HFFc6 (cell line): ENCODE data around the gene TJP2. TPM values are rescaled to one million over a fixed set of nuclear protein-coding genes. Genes with fewer than 3 reads are reported as not detected.
A peak's percentile ranks its signal among the peaks of the same experiment; 100 is the strongest.

ENCODE experiments used
- DNase-seq: peaks from one replicate; pipeline ENCODE4 v3.0.0-alpha.2; 2018
- H3K27ac Mint-ChIP-seq: 2 replicates; pipeline ENCODE4 v1.8.0; 2020; ENCODE audit warnings: mild to moderate bottlenecking, mixed read lengths
- H3K27me3 Mint-ChIP-seq: 2 replicates; pipeline ENCODE4 v1.8.0; 2021; ENCODE audit warnings: mild to moderate bottlenecking, moderate library complexity, mixed read lengths; ENCODE audit not compliant: insufficient read depth
- H3K36me3 Mint-ChIP-seq: 2 replicates; pipeline ENCODE4 v1.8.0; 2021; ENCODE audit warnings: low read depth, mixed read lengths
- H3K4me1 Mint-ChIP-seq: 2 replicates; pipeline ENCODE4 v1.8.0; 2020; ENCODE audit warnings: low read depth, mixed read lengths
- H3K4me3 Mint-ChIP-seq: 2 replicates; pipeline ENCODE4 v1.8.0; 2020; ENCODE audit warnings: mild to moderate bottlenecking, moderate library complexity, mixed read lengths
- H3K9me3 Mint-ChIP-seq: 2 replicates; pipeline ENCODE4 v1.8.0; 2020; ENCODE audit warnings: mild to moderate bottlenecking, mixed read lengths
- long read RNA-seq: library from polyadenylated mRNA; unstranded; transcript quantifications from one replicate; pipeline ENCODE4 v2.0.0, GENCODE V29; 2019
- total RNA-seq, 6 experiments: library from RNA; stranded (reverse); fragmentation: NEBNext Ultra II Directional; extraction: Animal tissue kit (Norgen Biotek cat#: 25700); gene quantifications; 2 replicates in 1 of 6; 3 replicates in 5 of 6; pipeline ENCODE4 v1.2.3, GENCODE V29; 2021
- TF ChIP-seq, protein P1 (sequence below): fragments of 200-600 bp; sonication (generic); IDR thresholded peaks from 2 replicates; pipeline ENCODE4 v1.5.0; 2021; ENCODE audit warnings: antibody characterized with exemption, mild to moderate bottlenecking

Gene TJP2
- 10 to 100 TPM; 25.3 to 50.4 (median 45.4) TPM for total RNA-seq
- long read RNA-seq, partial matches to known transcripts: 1 of 3 reads
- long read RNA-seq, other reads (novel, unspliced or antisense): 2 of 3 reads

DNA sequence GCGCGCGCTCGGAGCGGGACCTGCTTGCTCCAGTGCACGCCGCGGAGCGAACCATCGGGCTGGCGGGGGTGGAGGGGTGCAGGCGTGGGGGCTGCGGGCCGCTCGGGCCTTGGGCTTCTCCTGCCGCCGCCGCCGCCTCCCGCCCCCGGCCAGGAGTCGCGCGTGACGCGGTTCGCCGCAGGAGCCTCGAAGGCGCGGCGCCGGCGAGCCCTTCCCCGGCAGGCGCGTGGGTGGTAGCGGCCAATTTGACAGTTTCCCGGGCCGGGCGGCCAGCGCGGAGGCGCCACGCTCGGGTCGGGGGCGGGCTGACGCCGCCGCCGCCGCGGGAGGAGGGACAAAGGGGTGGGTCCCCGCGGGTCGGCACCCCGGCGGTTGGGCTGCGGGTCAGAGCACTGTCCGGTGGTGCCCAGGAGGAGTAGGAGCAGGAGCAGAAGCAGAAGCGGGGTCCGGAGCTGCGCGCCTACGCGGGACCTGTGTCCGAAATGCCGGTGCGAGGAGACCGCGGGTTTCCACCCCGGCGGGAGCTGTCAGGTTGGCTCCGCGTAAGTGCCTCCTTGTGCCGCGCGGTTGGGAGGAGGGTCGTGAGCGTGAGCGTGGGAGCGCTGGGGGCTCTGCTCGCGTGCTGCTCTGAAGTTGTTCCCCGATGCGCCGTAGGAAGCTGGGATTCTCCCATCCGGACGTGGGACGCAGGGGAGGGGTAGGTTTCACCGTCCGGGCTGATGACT, at the start of gene TJP2:
Gene TJP2, plus strand, starts transcription at position 387 of the 725 bp plus-strand sequence. Its CDS starts 96 bp downstream, at position 483.
- H3K27me3 Mint-ChIP-seq: peaks cover 2% of the 10 kb centered on the region
- H3K27ac Mint-ChIP-seq: peak within 1 kb of the TSS; percentile 93
- H3K4me1 Mint-ChIP-seq: peaks cover 75% of the 10 kb centered on the region
- H3K36me3 Mint-ChIP-seq: no peaks in the 10 kb centered on the region; the same call in 1 of the 2 replicates
- peak within 1 kb of the TSS; percentile 89 for H3K4me3 Mint-ChIP-seq
- DNase-seq: peak; percentile 43
- TF ChIP-seq, protein P1, sequence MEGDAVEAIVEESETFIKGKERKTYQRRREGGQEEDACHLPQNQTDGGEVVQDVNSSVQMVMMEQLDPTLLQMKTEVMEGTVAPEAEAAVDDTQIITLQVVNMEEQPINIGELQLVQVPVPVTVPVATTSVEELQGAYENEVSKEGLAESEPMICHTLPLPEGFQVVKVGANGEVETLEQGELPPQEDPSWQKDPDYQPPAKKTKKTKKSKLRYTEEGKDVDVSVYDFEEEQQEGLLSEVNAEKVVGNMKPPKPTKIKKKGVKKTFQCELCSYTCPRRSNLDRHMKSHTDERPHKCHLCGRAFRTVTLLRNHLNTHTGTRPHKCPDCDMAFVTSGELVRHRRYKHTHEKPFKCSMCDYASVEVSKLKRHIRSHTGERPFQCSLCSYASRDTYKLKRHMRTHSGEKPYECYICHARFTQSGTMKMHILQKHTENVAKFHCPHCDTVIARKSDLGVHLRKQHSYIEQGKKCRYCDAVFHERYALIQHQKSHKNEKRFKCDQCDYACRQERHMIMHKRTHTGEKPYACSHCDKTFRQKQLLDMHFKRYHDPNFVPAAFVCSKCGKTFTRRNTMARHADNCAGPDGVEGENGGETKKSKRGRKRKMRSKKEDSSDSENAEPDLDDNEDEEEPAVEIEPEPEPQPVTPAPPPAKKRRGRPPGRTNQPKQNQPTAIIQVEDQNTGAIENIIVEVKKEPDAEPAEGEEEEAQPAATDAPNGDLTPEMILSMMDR: no peak
- H3K9me3 Mint-ChIP-seq: no peaks in the 10 kb centered on the region

DNA sequence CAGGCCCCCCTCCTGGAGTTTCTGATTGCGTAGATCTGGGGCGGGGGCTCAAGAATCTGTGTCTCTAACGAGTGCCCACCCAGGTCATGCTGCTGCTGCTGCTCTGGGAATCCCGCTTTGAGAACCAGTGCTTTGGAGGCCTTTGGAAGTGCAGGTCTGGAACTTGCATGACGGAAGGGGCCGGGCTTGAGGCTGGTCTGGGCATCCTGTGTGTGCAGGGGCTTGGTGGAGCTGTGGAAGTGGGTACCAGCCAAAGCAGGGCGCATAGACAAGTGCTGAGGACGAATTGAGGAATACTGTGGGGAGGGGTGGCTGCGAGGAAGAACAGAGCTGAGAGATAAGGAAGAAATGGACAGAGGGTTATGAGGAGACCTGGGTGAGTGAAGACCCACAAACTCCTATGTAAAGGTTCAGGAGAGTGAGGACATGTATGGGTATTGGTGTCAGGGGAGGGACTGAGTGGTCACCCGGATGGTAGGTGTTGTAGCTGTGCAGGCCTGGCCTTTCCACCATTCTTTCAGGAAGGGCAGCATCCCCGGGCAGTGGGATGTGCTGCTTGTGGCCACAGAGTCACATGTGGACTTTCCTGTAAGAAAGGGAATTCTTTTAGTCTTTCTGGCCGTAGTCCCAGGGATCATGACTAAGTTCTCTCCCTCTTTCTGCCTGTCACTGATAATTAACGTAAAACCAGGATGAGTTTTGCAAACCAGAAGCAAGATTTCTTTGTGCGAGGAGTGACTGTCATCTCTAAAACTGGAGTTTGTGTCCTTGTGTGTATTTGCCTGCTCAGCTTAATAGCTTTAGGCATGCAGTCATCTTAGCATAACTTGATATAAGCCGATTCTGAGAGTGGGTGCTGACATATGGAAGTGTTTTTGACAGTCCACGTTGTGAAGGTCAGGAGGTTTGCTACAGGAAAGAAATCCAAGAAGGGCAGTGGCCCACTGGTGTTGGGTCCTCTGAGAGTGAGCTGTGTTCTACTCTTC, 43.3 kb upstream of the TJP2 start:
- Mint-ChIP-seq H3K9me3 (no peaks in the 10 kb centered on the region), H3K36me3 (no peaks in the 10 kb centered on the region; the same call in 1 of the 2 replicates), H3K27me3 (peaks cover 3% of the 10 kb centered on the region), H3K4me3 (peak overlapping the region; percentile 15; the same call in 1 of the 2 replicates), H3K27ac (peak overlapping the region; percentile 32), H3K4me1 (peaks cover 33% of the 10 kb centered on the region)
- TF ChIP-seq, protein P1: no peak
- DNase-seq: peak; percentile 71

DNA sequence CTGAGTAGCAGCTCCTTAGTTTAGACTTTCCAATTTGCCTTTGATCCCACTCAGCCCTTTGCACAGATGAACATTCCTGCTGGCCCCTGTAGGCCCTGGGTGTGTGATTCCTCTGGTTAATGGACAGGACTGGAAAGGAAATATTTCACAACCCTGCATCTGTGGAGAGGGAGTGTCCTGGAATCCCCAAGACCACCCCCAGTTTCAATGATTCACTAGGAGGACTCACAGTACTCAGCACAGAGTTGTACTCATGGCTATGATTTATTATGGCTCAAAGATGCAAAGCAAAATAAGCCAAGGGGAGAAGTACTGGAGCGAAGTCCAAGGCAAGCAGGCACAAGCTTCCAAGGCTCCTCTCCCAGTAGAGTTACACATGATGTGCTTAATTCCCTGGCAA, 42.4 kb upstream of the TJP2 start:
- H3K9me3 Mint-ChIP-seq: no peaks in the 10 kb centered on the region
- peak overlapping the region; percentile 32 for H3K27ac Mint-ChIP-seq
- peaks cover 42% of the 10 kb centered on the region for H3K4me1 Mint-ChIP-seq
- H3K4me3 Mint-ChIP-seq: peak overlapping the region; percentile 36; the same call in 1 of the 2 replicates
- TF ChIP-seq, protein P1: no peak
- peaks cover 3% of the 10 kb centered on the region for H3K27me3 Mint-ChIP-seq
- no peaks in the 10 kb centered on the region; the same call in 1 of the 2 replicates for H3K36me3 Mint-ChIP-seq
- DNase-seq: peak; percentile 72

DNA sequence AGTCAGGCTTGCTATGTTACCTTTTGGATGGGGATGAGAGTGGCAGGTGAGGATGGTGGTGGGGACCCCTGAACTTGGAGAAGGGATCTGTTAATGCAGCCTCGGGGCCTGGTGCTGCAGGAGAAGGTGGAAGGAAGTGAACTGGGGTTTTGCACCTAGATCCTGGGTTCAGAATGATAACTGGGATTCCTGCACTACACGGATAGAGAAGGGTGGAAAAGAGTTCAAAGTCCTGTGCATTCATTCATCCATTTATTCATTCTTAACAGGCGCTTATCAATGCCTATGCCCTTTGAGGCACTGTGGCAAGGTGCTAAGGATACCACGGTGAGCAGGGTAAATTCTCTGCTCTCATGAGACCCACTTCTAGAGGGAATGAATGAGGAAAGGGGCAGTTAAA, 41.7 kb upstream of the TJP2 start:
- Mint-ChIP-seq H3K4me3 (no peak overlapping the region), H3K36me3 (no peaks in the 10 kb centered on the region; the same call in 1 of the 2 replicates), H3K27me3 (peaks cover 3% of the 10 kb centered on the region), H3K4me1 (peaks cover 43% of the 10 kb centered on the region), H3K27ac (no peak overlapping the region), H3K9me3 (no peaks in the 10 kb centered on the region)
- TF ChIP-seq, protein P1: no peak
- no peak for DNase-seq

DNA sequence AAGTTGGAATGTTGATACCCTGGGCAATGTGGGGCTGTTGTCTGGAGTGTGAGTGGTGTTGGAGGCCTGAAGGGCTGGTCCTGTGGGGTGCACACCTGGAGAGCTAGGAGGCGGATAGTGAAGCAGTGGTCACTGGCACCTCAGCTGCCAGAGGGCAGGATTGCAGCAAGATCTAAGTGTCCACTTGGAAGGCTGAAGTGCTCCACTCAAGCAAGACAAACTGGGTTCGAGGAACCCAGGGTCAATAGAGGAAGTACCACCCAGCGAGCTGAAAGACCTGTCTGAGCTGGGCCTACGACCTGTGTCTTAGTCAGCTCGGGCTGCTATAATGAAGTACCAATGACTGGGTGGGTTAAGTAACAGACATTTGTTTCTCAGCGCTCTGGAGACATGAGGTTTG, 39.7 kb upstream of the TJP2 start:
- H3K27me3 Mint-ChIP-seq: peaks cover 3% of the 10 kb centered on the region
- no peak overlapping the region for H3K4me3 Mint-ChIP-seq
- peaks cover 8% of the 10 kb centered on the region; the same call in 1 of the 2 replicates for H3K36me3 Mint-ChIP-seq
- no peaks in the 10 kb centered on the region for H3K9me3 Mint-ChIP-seq
- H3K27ac Mint-ChIP-seq: no peak overlapping the region
- peaks cover 43% of the 10 kb centered on the region for H3K4me1 Mint-ChIP-seq
- DNase-seq: no peak
- TF ChIP-seq, protein P1: no peak
